ENCODE measurements around the gene LDHA. TPM values are rescaled to one million over a fixed set of nuclear protein-coding genes. Genes with fewer than 3 reads are reported as not detected.

Gene LDHA
- polyA plus RNA-seq, 1 donor (not counting 4 experiments of a cell fraction or from before 2014, with no cell fraction given): 3,668 TPM

DNA sequence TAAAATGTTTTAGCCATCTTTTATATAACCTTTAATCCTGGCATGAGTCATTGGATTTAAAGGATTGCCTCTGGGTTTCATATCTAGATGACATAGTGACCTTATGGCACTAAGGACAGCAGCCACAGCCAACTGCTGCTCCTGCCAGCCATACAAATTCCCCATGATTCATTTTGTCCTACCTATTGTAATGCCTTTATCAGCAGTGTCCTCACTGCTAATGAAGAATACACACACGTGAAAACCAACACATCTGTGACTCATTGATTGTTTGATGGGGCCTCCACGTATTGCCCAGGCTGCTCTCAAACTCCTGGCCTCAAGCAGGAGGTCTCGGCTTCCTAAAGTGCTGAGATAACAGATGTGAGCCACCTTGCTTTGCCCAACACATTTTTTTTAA lies 63.1 kb downstream of the LDHA start:
- Histone ChIP-seq H4K20me1 (ENCODE audit: control insufficient read depth, extremely low read depth, insufficient read depth, low read length) (no peaks in the 10 kb centered on the region), H3K27me3 (ENCODE audit: control insufficient read depth, extremely low read depth, insufficient read depth, low read length) (no peaks in the 10 kb centered on the region), H3K4me2 (ENCODE audit: control insufficient read depth, extremely low read depth, insufficient read depth, low read depth, low read length) (no peak overlapping the region), H2AFZ (ENCODE audit: control insufficient read depth, low read length) (no peak overlapping the region), H3K79me2 (ENCODE audit: control insufficient read depth, insufficient read depth, low read length) (no peaks in the 10 kb centered on the region), H3K9ac (ENCODE audit: control insufficient read depth, extremely low read depth, insufficient read depth, low read length) (no peak overlapping the region), H3K36me3 (ENCODE audit: control insufficient read depth in 2 of 2, extremely low read depth in 1 of 2, insufficient read depth in 2 of 2, low read length in 2 of 2) (no peaks in the 10 kb centered on the region), H3K27ac (ENCODE audit: control insufficient read depth, insufficient read depth, low read length) (no peak overlapping the region), H3K4me3 (ENCODE audit: control insufficient read depth in 2 of 3, extremely low read depth in 1 of 3, insufficient read depth in 2 of 3, low read depth in 1 of 3, low read length in 3 of 3) (no peak overlapping the region), H3K9me3 (ENCODE audit: control insufficient read depth, low read depth, low read length) (no peaks in the 10 kb centered on the region), H3K4me1 (ENCODE audit: control insufficient read depth, extremely low read depth, insufficient read depth, low read length) (no peaks in the 10 kb centered on the region), H3K9me1 (ENCODE audit: control insufficient read depth, extremely low read depth, insufficient read depth, low read length) (no peaks in the 10 kb centered on the region)
- DNase-seq (ENCODE audit: low read depth, low spot score) (no peak), FAIRE-seq (no peak)
- dilution Hi-C loops (cut with MboI; ENCODE audit: extremely low pct_ligation_motif_present, low sequenced_read_pairs): no loop called here
- TF ChIP-seq, protein P1, sequence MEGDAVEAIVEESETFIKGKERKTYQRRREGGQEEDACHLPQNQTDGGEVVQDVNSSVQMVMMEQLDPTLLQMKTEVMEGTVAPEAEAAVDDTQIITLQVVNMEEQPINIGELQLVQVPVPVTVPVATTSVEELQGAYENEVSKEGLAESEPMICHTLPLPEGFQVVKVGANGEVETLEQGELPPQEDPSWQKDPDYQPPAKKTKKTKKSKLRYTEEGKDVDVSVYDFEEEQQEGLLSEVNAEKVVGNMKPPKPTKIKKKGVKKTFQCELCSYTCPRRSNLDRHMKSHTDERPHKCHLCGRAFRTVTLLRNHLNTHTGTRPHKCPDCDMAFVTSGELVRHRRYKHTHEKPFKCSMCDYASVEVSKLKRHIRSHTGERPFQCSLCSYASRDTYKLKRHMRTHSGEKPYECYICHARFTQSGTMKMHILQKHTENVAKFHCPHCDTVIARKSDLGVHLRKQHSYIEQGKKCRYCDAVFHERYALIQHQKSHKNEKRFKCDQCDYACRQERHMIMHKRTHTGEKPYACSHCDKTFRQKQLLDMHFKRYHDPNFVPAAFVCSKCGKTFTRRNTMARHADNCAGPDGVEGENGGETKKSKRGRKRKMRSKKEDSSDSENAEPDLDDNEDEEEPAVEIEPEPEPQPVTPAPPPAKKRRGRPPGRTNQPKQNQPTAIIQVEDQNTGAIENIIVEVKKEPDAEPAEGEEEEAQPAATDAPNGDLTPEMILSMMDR (optimal IDR thresholded peaks at IDR 0.05 in 1 of 3, IDR thresholded peaks at IDR 0.05 in 1 of 3, conservative IDR thresholded peaks at IDR 0.05 in 1 of 3; ENCODE audit: extremely low read depth in 1 of 3, insufficient read depth in 2 of 3, low read length in 3 of 3): no peak
- TF ChIP-seq EZH2 (IDR thresholded peaks at IDR 0.05; ENCODE audit: low read length): no peak

Small RNA genes lying within 50 kb of the gene (small RNA-seq; reads per million reads assigned to genes)
- gene MIR3159 (ENCODE audit: insufficient read length in 3 of 3, low read depth in 3 of 3, low replicate concordance in 1 of 3): 0 reads per million in 3 experiments

Other genes with a start within 250 kb of the LDHA start
- gene MRGPRX4, start 221.7 kb upstream of the LDHA start, polyA plus RNA-seq: 0.05 to 0.18 TPM (median 0.08 TPM) in 3 replicates
- gene SAA4, start 157.8 kb upstream of the LDHA start, polyA plus RNA-seq: 0.17 TPM in 1 of 3 replicates, not detected in the others
- 1.2 to 5.9 TPM (median 1.3 TPM) in 3 replicates for gene SAA2, start 145.9 kb upstream of the LDHA start, polyA plus RNA-seq
- 25.6 to 94.6 TPM (median 27.5 TPM) in 3 replicates for gene SAA1, start 128.3 kb upstream of the LDHA start, polyA plus RNA-seq
- gene HPS5, start 72.4 kb upstream of the LDHA start, polyA plus RNA-seq: 15.0 to 23.2 TPM (median 20.9 TPM) in 3 replicates
- gene GTF2H1, start 72.0 kb upstream of the LDHA start, polyA plus RNA-seq: 30.2 to 43.1 TPM (median 42.1 TPM) in 3 replicates
- gene LDHC, start 17.8 kb downstream of the LDHA start, polyA plus RNA-seq: 0.10 TPM in 1 of 3 replicates, not detected in the others
- gene LDHAL6A, start 61.3 kb downstream of the LDHA start, polyA plus RNA-seq: not detected in 3 replicates
- gene TSG101, start 132.4 kb downstream of the LDHA start, polyA plus RNA-seq: 113 to 148 TPM (median 130 TPM) in 3 replicates
- 25.8 to 34.2 TPM (median 27.9 TPM) in 3 replicates for gene UEVLD, start 194.2 kb downstream of the LDHA start, polyA plus RNA-seq
- 0.63 to 1.7 TPM (median 0.70 TPM) in 3 replicates for gene MISFA, start 205.2 kb downstream of the LDHA start, polyA plus RNA-seq
- gene SPTY2D1, start 239.8 kb downstream of the LDHA start, polyA plus RNA-seq: 14.3 to 17.9 TPM (median 15.6 TPM) in 3 replicates

All from keratinocyte (primary cell).